ELF-1 (cell line): ENCODE results near the gene ENPP5.
"Not testable (repeated sequence)": the region's sequence is repeated elsewhere in the genome, so short reads cannot be mapped to it uniquely, and the experiment has no call there.

Experiments used
- DNase-seq: peaks from one replicate; pipeline ENCODE4 v3.0.0-alpha.2; 2016; ENCODE audit warnings: low read depth, low spot score

ENPP5 gene

DNA sequence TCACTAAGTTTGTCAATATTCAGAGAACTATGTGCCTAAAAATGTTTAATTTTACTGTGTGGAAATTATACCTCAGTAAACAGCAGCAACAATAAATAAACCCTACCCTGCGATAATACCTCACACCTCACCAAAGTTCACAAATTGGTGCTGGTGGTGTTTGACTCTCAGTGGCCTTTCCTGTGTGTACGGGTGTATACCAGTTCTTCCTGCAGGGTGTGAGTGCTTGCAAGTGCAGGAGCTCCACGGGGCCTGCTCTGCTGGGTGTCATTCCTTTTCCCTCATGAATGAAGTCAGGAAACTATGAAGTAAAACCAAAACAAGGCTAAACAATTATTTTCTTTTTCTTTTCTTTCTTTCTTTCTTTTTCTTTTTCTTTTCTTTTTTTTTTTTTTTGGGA lies 4.1 kb upstream of the ENPP5 start:
- DNase-seq: no peak

DNA sequence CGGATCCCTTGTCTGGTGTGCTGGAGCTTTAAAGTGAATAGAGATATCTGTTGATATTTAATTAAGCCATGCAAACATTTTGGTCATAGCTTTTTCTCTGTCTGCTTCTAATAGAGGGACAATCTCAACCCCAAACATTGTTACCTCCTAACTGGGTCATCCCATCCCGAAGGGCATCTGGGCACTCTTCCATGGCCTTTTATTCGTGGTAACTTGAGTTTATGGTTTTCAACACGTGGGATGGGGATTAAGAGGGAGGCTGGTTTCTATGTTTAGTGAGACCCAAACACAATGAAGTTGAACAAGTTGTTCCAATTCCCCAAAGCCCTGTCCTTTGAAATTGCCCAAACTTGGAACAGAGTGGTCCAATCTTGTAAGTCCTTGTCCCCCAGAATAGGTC lies 1.4 kb upstream of the ENPP5 start:
- no peak for DNase-seq

DNA sequence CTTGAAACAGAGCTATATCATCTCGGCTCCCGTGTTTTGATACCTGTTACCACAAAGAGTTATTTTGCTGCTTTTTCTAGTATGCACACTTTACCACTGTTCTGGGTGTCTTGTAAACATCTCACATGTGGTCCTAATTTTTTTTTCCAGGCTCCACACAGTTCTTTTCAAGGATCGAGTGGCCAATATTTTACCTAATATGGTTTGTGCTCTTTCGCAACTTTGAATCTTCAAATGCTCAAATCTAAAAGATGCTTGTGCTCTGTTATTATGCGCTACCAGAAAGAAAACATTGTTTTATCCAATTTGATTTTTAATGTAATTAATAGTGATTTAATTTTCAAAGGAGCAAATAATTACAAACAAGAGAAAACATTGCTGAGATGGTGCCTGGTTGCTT lies 10.7 kb downstream of the ENPP5 start:
- DNase-seq: no peak

DNA sequence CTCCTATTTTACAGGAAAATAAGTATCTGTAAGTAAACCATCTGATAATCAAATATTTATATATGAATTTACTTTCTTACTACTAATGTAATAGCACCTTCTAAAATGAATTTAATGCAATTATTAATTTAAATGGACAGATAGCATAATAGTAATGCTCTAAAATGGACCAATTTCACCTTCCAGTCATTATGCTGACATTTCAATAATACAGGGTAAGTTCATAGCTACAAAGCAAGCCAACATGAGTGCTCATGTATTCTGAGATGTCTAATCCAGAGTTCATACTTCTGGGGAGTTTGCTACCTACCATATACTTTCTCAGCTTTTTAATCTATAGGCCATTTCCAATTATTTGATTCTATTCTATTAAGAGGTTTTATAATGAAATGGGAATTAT lies 11.6 kb downstream of the ENPP5 start:
- no peak for DNase-seq

DNA sequence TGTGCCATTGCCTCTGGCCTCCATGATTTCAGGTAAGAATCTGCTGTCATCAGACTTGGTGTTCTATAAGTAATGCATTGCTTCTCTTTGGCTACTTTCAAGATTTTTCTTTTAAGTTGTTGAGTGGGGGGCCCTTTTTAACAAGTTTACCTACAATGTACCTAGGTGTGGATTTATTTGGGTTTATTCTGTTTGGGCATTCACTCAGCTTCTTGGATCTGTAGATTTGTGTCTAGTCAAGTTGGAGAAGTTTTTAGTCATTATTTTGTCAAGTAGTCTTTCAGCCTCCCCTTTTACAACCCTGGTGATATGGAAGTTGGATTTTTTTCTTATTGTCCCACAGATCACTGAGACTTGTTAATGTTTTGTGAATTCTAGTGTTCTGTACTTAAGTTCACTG lies 14.1 kb downstream of the ENPP5 start:
- no peak for DNase-seq

DNA sequence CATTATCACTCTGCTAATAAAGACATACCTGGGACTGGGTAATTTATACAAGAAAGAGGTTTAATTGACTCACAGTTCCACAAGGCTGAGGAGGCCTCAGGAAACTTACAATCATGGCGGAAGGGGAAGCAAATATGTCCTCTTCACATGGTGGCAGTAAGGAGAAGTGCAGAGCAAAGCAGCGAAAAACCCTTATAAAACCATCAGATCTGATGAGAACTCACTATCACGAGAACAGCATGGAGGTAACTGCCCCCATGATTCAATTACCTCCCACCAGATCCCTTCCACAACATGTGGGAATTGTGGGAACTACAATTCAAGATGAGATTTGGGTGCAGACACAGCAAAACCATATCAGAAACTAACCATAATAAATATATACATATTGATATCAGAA lies 21.7 kb downstream of the ENPP5 start:
- DNase-seq: not testable (repeated sequence)

DNA sequence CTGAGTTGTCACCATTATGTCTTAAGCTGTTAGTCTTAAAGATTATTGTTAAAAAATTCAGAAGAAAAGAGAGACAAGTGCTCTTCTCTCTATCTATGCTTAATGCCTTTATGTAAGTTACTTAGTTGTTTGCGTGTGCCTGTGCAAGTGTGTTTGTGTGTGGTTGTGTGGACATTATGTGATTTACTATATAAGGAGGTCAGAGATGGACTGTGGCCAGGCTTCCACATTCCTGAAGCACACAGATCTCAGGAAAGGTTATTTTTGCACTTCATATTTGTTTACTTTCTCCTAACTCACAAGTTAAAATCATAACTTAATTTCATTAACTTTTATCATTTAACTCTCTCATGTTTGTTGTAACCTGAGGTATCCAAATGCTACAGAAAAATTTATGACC lies 26.5 kb downstream of the ENPP5 start:
- no peak for DNase-seq

DNA sequence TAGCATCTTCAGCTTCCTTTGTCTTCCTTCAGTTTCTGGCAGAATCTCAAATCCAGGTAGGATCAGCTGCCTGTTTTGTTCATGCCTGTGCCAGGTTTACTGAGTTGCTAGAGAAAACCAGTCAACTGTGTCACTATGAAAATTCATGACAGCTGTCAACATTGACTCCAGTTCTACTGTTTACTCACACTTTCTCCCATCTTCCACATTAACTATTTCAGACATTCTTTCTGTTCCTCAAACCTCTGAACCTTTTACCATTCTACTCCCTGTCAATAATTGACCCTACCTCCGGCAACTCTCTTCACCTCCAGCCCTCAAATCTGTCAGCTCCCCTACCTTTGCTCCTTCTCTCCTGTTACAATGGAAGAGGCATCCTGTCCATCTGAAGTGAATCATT lies 32.5 kb downstream of the ENPP5 start:
- DNase-seq: no peak

DNA sequence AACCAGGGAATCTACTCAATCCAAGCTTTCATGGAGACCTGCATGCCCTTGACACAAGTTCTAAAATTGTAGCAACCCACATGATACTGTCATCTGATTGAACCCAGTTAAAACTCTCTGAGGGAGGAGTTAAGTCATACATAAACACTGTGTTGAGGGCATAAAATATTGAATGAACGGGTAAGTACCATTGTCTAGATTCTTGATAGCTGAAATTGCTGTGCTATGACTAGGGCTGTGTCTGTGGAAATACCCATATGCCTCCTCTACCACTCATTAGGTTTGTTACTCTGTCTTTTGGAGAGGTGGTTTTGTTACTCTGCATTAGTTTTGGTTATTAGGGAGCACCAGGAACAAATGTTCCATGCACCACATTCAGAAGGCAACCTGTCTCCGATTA lies 33.4 kb downstream of the ENPP5 start:
- no peak for DNase-seq

DNA sequence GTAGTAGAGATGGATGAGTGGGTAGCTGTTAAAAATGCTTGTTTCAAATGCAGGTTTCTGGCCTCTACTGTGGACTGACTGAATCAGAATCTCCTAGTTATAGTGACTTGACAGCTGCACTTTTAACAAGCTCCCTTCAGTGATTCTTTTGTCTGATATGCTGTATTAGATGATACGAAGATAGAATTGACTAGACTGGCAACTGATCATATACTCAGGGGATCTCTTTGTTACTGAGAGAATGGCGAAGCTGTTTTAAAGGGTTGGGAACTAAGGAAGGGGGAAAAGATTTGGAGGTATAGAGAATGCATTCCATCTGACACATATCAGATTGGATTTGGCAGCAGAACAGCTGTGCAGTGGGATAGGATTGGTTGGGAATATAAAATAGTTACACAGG lies 33.9 kb downstream of the ENPP5 start:
- DNase-seq: no peak

DNA sequence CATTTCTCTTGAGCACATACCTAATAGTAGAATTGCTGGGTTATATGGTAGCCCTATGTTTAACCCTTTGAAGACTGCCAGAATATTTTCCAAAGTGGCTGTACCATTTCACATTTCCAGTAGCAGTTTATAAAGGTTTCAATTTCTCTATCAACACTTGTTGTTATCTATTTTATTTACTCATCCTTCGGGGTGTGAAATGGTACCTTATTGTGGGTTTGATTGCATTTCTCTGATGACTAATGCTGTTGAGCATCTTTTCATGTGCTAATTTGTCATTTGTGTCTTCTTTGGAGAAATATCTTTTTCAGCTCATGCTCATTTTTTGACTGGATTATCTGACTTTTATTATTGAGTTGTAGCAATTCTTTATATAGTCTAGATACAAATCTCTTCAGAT lies 35.6 kb downstream of the ENPP5 start:
- DNase-seq: no peak

DNA sequence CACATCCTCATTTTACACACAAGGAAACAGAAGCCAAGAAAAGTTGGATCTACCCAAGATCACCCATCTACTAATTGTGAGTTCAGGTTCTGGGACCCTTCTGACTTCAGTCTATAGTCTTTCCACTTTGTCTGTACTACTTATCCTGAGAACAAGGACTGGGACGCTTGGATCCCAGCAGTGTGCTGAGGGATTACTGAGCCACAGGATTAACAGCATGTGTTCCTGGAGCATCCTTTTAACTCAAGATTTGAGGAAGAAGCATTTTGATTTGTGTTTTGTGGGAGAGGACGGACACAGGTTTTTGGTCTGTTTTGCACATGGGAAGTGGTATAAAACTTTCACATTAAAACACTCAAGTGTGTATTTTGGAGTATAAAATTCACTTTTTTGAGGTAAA lies 36.6 kb downstream of the ENPP5 start:
- DNase-seq: no peak

DNA sequence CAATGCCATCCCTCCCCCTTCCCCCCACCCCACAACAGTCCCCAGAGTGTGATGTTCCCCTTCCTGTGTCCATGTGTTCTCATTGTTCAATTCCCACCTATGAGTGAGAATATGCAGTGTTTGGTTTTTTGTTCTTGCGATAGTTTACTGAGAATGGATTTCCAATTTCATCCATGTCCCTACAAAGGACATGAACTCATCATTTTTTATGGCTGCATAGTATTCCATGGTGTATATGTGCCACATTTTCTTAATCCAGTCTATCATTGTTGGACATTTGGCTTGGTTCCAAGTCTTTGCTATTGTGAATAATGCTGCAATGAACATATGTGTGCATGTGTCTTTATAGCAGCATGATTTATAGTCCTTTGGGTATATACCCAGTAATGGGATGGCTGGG lies 39.5 kb downstream of the ENPP5 start:
- DNase-seq: not testable (repeated sequence)

DNA sequence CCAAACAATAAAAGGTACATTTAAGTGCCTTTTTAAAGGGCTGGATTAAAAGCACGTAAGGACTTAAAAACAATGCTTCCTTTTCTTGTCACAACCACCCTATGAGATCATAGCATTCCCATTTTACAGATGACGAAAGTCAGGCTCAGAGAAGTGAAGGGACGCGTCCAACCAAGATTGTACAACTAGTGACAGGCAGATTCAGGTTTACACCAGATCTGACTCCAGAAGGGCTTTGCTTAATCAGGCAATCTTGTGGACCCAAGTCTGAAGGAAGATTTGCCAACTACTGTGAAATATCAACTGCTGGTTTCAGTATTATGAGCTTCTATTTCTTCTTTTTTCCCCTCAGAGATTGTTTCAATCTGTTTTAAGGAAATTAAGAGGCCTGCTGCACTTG lies 40.1 kb downstream of the ENPP5 start:
- DNase-seq: no peak

DNA sequence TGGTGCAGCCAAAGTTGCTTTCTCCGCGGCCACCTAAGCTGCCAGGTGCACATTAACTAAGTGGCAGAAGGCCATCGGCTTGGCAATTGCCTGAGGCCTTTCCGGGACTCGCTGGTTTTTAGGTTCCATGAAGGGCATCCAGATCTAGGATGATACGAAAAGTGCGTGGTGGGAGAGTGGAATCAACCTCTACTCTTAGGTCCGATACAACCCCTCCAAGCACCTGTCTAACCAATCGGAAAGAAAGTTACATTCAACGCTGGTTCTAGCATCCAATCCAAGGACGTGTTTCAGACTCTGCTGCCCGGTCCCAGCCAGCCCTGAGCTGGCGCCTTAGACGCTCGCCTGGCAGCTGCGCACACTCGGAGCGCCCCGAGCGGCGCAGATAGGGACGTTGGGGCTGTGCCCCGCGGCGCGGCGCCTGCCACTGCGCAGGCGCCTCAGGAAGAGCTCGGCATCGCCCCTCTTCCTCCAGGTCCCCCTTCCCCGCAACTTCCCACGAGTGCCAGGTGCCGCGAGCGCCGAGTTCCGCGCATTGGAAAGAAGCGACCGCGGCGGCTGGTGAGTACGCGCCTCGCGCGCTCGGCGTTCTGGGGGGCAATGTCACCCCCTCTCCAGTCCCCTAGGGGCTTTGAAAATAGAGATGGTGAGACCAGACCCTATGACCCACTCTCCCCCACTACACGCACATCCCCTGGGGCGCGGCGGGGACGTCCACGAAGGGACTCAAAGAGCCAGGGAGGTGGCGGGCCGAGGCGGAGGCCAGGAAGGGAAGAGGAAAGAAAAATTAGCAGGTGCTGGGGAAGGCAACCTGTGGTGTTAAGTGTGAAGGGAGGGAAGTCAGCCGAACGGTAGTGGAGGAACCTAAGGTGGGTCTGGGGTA lies 40.9 kb downstream of the ENPP5 start, which contains the start of gene ENPP4:
Gene ENPP4, plus strand, starts transcription at position 361 of the 883 bp plus-strand sequence. CDS start 9,595 bp downstream, outside the sequence.
- peak; percentile 99 for DNase-seq

DNA sequence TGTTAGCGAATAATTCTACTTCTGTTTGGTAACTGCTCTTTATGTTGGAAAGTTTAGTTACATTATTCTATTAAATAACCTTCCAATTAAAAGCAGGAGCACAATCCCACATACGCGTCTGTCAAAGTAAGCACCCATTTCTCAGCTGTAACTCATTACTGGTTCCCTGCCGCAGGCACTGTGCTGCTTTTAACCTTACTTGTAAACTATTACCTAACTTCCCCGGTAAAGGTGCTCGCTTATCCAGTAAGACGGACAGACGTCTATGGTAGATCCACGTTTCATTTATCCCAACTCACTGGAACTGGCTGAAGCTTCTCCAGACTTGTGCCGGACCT lies 41.5 kb downstream of the ENPP5 start:
- no peak for DNase-seq

DNA sequence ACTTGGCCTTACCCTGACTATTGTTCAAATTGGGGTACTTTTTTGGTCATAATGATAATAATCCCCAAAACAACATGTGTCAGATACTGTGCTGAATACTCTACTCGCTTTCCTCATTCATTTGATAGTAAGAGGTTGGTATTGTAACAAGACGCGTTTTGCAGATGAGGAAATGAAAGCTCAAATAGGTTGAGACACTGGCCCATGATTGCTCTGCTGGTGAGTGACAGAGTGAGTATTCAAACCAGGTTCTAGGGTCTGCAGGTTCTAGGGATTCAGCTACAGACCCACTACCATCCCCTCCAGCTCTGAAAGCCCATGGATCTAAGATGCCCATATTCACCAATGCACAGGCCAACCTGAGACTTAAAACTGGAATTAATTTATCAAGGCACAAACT lies 42.3 kb downstream of the ENPP5 start:
- DNase-seq: no peak

DNA sequence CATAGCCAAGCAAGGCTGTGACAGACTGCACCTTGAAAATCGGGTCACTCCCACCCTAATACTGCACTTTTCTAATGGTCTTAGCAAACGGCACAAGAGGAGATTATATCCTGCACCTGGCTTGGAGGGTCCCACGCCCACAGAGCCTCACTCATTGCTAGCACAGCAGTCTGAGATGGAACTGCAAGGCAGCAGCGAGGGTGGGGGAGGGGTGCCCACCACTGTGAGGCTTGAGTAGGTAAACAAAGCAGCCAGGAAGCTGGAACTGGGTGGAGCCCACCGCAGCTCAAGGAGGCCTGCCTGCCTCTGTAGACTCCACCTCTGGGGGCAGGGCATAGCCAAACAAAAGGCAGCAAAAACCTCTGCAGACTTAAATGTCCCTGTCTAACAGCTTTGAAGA lies 51.1 kb downstream of the ENPP5 start:
- DNase-seq: not testable (repeated sequence)

DNA sequence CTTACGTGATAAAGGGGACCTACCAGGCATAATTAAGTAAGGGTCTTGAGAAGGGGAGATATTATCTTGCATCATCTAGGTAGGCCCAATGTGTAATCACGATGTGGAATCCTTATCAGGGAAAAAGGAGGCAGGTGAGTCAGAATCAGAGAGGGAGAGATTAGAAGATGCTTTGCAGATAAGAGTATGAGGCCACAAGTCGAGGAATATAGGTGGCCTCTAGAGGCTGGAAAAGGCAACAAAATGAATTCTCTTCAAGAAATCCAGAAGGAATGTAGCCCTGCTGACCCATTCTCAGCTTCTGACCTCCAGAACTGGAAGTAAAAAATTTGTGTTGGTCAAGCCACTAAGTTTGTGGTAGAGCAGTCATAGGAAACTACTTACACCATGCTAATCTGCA lies 51.9 kb downstream of the ENPP5 start:
- DNase-seq: no peak

DNA sequence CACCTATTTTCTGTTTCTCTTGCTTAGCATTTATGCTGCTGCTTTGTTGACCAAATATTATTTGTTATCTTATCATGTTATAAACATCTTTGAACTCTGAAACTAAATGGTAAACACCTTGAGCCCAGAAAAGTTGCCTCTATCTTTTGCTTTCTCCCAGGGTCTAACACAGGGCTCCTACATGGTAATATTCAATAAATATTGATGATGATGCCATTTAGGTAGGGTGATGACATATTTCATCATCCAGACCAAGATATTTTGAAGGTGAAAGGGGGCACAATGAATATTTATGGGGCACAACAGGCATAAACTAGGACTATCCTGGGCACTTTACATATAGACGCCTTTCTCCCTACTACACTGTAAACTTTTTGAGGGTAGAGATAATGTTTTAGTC lies 52.6 kb downstream of the ENPP5 start:
- no peak for DNase-seq

DNA sequence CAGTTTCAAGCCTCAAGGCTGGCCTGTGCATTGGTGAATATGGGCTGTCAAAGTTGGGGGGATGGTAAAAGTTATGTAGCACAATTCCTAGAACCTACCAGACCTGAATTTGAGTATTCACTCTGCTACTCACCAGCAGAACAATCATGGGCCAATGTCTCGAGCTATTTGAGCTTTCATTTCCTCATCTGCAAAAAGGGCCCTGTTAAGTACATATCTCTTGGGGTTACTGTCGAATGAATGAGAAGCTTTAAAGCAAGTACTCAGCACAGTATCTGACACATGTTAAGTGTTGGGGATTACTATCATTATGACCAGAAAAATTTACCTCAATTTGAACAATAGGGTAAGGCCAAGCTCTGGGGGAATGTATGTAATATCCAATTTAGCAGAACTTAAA lies 54.5 kb downstream of the ENPP5 start:
- DNase-seq: no peak

DNA sequence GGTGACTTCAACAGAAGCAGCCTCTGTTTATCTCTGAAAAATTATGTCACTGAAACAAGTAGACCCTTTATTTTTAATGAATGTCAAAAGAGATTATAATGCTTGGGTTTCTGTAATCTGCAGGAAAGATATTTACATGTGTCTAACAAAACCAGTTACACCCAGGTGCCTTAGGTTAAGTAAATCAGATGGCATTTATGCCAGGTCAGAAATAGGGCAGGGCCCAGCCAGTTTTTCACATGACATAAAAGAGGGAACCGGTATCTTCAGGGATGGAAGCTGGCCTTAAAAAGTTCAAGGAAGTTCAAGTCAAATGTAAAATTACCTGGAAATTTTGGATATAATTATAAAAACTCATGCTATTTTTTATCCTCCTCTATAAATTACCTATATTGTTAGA lies 55.1 kb downstream of the ENPP5 start:
- no peak for DNase-seq

DNA sequence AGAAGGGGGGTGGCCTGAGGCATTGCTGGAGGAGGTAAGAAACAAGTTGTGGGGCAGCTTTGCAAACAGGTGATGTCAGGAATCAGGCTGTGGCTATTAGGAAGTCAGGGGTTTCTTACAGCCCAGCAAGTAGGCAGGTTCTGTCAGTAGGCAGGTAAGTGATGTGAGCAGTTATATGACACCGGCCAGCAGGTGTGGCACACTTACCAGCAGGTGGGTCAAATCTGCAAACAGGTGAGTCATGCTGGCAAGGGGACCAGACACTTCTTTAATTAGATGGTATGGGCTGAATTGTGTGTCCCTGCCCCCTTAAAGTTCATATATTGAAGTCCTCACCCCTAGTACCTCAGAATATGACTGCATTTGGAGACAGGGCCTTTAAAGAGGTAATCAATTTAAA lies 57.4 kb downstream of the ENPP5 start:
- no peak for DNase-seq
